ENCODE results near the gene FDX2. TPM values are rescaled to one million over a fixed set of nuclear protein-coding genes. Genes with fewer than 3 reads are reported as not detected.

Gene FDX2
- total RNA-seq, 1 experiment from 2014 or later, result 25.5 TPM

DNA sequence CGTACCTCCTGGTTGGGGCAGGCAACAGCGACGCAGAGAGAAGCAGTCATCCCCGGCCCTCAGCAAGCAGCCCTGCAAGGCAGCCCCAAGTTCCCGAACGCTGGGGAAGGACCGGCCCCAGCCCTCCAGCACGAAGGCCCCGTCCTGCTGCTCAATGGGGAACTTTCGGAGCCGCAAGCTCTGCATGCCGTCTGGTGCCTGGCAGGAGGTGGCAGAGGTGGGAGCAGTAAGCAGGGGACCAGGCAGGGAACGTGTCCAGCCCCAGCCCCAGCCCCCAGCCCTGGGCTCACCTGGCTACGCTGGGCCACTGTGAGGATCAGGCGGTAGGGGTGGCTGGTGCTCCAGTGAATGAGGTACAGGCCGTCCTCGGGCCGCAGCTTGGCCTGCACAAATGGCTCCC is 46.4 kb upstream of the FDX2 start:
- Histone ChIP-seq H3K4me3 (ENCODE audit: low read depth in 2 of 2, low read length in 2 of 2) (no peak overlapping the region), H3K27me3 (ENCODE audit: control insufficient read depth, insufficient read depth, low read length) (no peaks in the 10 kb centered on the region), H3K4me1 (ENCODE audit: control insufficient read depth, insufficient read depth, low read length) (no peaks in the 10 kb centered on the region), H3K9me3 (ENCODE audit: control insufficient read depth, insufficient read depth, low read depth, low read length) (no peaks in the 10 kb centered on the region), H3K36me3 (ENCODE audit: control insufficient read depth, insufficient read depth, low read length) (no peaks in the 10 kb centered on the region), H3K27ac (ENCODE audit: low read length) (no peak overlapping the region)
- POLR2A ChIA-PET, result no interaction called here
- in situ Hi-C loops (cut with HindIII; ENCODE audit: low pct_unique_long_range_greater_than_20kb, low sequenced_read_pairs) (no loop called here), intact Hi-C loops (cut with micrococcal nuclease; ENCODE audit: unreplicated experiment) (no loop called here)
- TF ChIP-seq, protein P1, sequence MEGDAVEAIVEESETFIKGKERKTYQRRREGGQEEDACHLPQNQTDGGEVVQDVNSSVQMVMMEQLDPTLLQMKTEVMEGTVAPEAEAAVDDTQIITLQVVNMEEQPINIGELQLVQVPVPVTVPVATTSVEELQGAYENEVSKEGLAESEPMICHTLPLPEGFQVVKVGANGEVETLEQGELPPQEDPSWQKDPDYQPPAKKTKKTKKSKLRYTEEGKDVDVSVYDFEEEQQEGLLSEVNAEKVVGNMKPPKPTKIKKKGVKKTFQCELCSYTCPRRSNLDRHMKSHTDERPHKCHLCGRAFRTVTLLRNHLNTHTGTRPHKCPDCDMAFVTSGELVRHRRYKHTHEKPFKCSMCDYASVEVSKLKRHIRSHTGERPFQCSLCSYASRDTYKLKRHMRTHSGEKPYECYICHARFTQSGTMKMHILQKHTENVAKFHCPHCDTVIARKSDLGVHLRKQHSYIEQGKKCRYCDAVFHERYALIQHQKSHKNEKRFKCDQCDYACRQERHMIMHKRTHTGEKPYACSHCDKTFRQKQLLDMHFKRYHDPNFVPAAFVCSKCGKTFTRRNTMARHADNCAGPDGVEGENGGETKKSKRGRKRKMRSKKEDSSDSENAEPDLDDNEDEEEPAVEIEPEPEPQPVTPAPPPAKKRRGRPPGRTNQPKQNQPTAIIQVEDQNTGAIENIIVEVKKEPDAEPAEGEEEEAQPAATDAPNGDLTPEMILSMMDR (IDR thresholded peaks at IDR 0.05), result no peak
- TF ChIP-seq, protein P2, sequence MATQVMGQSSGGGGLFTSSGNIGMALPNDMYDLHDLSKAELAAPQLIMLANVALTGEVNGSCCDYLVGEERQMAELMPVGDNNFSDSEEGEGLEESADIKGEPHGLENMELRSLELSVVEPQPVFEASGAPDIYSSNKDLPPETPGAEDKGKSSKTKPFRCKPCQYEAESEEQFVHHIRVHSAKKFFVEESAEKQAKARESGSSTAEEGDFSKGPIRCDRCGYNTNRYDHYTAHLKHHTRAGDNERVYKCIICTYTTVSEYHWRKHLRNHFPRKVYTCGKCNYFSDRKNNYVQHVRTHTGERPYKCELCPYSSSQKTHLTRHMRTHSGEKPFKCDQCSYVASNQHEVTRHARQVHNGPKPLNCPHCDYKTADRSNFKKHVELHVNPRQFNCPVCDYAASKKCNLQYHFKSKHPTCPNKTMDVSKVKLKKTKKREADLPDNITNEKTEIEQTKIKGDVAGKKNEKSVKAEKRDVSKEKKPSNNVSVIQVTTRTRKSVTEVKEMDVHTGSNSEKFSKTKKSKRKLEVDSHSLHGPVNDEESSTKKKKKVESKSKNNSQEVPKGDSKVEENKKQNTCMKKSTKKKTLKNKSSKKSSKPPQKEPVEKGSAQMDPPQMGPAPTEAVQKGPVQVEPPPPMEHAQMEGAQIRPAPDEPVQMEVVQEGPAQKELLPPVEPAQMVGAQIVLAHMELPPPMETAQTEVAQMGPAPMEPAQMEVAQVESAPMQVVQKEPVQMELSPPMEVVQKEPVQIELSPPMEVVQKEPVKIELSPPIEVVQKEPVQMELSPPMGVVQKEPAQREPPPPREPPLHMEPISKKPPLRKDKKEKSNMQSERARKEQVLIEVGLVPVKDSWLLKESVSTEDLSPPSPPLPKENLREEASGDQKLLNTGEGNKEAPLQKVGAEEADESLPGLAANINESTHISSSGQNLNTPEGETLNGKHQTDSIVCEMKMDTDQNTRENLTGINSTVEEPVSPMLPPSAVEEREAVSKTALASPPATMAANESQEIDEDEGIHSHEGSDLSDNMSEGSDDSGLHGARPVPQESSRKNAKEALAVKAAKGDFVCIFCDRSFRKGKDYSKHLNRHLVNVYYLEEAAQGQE (IDR thresholded peaks at IDR 0.05; ENCODE audit: insufficient read depth in 1 of 2, low read depth in 2 of 2, low read length in 1 of 2), result no peak
- TF ChIP-seq POLR2AphosphoS5 (IDR thresholded peaks at IDR 0.05; ENCODE audit: low read depth, low read length) (no peak), TCF7L2 (IDR thresholded peaks at IDR 0.05; ENCODE audit: low read depth, low read length) (no peak), SIN3A (IDR thresholded peaks at IDR 0.05; ENCODE audit: borderline replicate concordance, insufficient read depth, low read depth, low read length) (no peak)
- no TSS peak for BruUV-seq (replicated peaks)
- CTCF ChIA-PET, result no interaction called here
- DNase-seq (ENCODE audit: low read depth, low spot score), result no peak
- no peak for ATAC-seq

- ATAC-seq (no peak), DNase-seq (ENCODE audit: low read depth, low spot score) (no peak)
- CTCF ChIA-PET, result no interaction called here
- no peak overlapping the region for H3K27ac ChIP-seq (ENCODE audit: low read length)
- H3K4me3 ChIP-seq (ENCODE audit: low read depth in 2 of 2, low read length in 2 of 2), result no peak overlapping the region
- intact Hi-C loops (cut with micrococcal nuclease; ENCODE audit: unreplicated experiment), result no loop called here
- no peaks in the 10 kb centered on the region for H3K4me1 ChIP-seq (ENCODE audit: control insufficient read depth, insufficient read depth, low read length)
- no peaks in the 10 kb centered on the region for H3K36me3 ChIP-seq (ENCODE audit: control insufficient read depth, insufficient read depth, low read length)
- in situ Hi-C loops (cut with HindIII; ENCODE audit: low pct_unique_long_range_greater_than_20kb, low sequenced_read_pairs), result no loop called here
- no peak for TF ChIP-seq POLR2AphosphoS5 (IDR thresholded peaks at IDR 0.05; ENCODE audit: low read depth, low read length)
- TF ChIP-seq TCF7L2 (IDR thresholded peaks at IDR 0.05; ENCODE audit: low read depth, low read length), result no peak
- TF ChIP-seq, protein P2 (IDR thresholded peaks at IDR 0.05; ENCODE audit: insufficient read depth in 1 of 2, low read depth in 2 of 2, low read length in 1 of 2), result no peak
- TF ChIP-seq, protein P1 (IDR thresholded peaks at IDR 0.05), result no peak
- no peak for TF ChIP-seq SIN3A (IDR thresholded peaks at IDR 0.05; ENCODE audit: borderline replicate concordance, insufficient read depth, low read depth, low read length)
- no TSS peak for BruUV-seq (replicated peaks)
- POLR2A ChIA-PET, result no interaction called here
- H3K9me3 ChIP-seq (ENCODE audit: control insufficient read depth, insufficient read depth, low read depth, low read length), result no peaks in the 10 kb centered on the region
- no peaks in the 10 kb centered on the region for H3K27me3 ChIP-seq (ENCODE audit: control insufficient read depth, insufficient read depth, low read length)
Observed at GRCh38 chr19:10361569-10362011, 45.8 kb upstream of the FDX2 start.

Measured in Panc1 (cell line).